ENCODE data around the gene SELENOP. TPM values are rescaled to one million over a fixed set of nuclear protein-coding genes. Genes with fewer than 3 reads are reported as not detected.

SELENOP gene
- total and polyA plus RNA-seq, 9 of the 15 experiments (the other 6 are each of a cell fraction or from before 2014, with no cell fraction given): 3.2 to 6.3 (median 4.5) TPM

GRCh38 chr5:42801516-42802166, 10.1 kb downstream of the SELENOP start:
- no TSS peak for BruUV-seq (replicated peaks)
- H3K9me1 ChIP-seq (ENCODE audit: control insufficient read depth, insufficient read depth, low read length): no peaks in the 10 kb centered on the region
- CTCF ChIA-PET (ENCODE audit: low intra/inter-chr PET ratio): interaction anchor here (0.7 kb wide), 1 partner anchor 766 kb away, joined by 4 read pairs; no protein-coding TSS in a partner anchor
- no peaks in the 10 kb centered on the region for H3K4me1 ChIP-seq (replicated peaks in 1 of 2; ENCODE audit: control insufficient read depth in 2 of 2, insufficient read depth in 2 of 2, low read length in 2 of 2)
- in situ Hi-C loops (cut with MboI): no loop called here
- intact Hi-C loops (cut with micrococcal nuclease): no loop called here
- DNase-seq (ENCODE audit: extremely low read depth in 1 of 4, low spot score in 3 of 4) (no peak), FAIRE-seq (no peak), ATAC-seq (no peak)
- 19% methylated on average over 6 of the region's 6 CpGs for WGBS (ENCODE audit: insufficient coverage, low coverage, missing lambda C conversion rate)
- H4K20me1 ChIP-seq (replicated peaks; ENCODE audit: control insufficient read depth, insufficient read depth, low read length): no peaks in the 10 kb centered on the region
- no peak overlapping the region for H3K27ac ChIP-seq (ENCODE audit: extremely low read depth, low read depth, low read length)
- H3K36me3 ChIP-seq (ENCODE audit: control insufficient read depth, insufficient read depth, low read length): no peaks in the 10 kb centered on the region
- H3K9me3 ChIP-seq (replicated peaks; ENCODE audit: control insufficient read depth, insufficient read depth, low read depth, low read length): no peaks in the 10 kb centered on the region
- POLR2A ChIA-PET: interaction anchor here (0.6 to 2.2 kb wide), 5 partner anchors 9 to 74 kb away, joined by 3 to 17 read pairs (median 3); partner anchors contain the start of gene SELENOP
- H3K9ac ChIP-seq (ENCODE audit: insufficient read depth in 1 of 2, low read depth in 2 of 2, low read length in 2 of 2): no peak overlapping the region
- no peak overlapping the region for H3K4me2 ChIP-seq (ENCODE audit: insufficient read depth, low read length)
- H3K79me2 ChIP-seq (ENCODE audit: control insufficient read depth, insufficient read depth, low read length): no peaks in the 10 kb centered on the region
- H2AFZ ChIP-seq (ENCODE audit: low read depth, low read length): no peak overlapping the region
- no peak for TF ChIP-seq NELFE (IDR thresholded peaks at IDR 0.05; ENCODE audit: insufficient read depth, insufficient read length)
- TF ChIP-seq SMARCA5 (IDR thresholded peaks at IDR 0.05): no peak
- no peak for TF ChIP-seq SP1 (CRISPR knock-in tag; IDR thresholded peaks at IDR 0.05)
- TF ChIP-seq ERF (CRISPR knock-in tag; IDR thresholded peaks at IDR 0.05): no peak
- TF ChIP-seq TARDBP (IDR thresholded peaks at IDR 0.05): no peak
- no peak for TF ChIP-seq NR2F6 (CRISPR knock-in tag; IDR thresholded peaks at IDR 0.05)
- TF ChIP-seq ZNF830 (CRISPR knock-in tag; IDR thresholded peaks at IDR 0.05): no peak
- no peak for TF ChIP-seq USF1 (CRISPR knock-in tag; IDR thresholded peaks at IDR 0.05)
- no peaks in the 10 kb centered on the region for H3K27me3 ChIP-seq (ENCODE audit: control insufficient read depth in 2 of 2, insufficient read depth in 2 of 2, low read length in 2 of 2)
- H3K4me3 ChIP-seq: no peak overlapping the region

All from K562 (cell line).